ENCODE results near the gene RPGRIP1.

Gene RPGRIP1

GRCh38 chr14:21233457-21234076 lies 46.3 kb upstream of the RPGRIP1 start:
- Histone ChIP-seq H3K4me1 (ENCODE audit: control insufficient read depth, insufficient read depth, low read length) (no peaks in the 10 kb centered on the region), H3K9me3 (ENCODE audit: control insufficient read depth, insufficient read depth, low read depth, low read length) (no peaks in the 10 kb centered on the region), H3K4me3 (ENCODE audit: low read depth, low read length) (no peak overlapping the region), H3K36me3 (ENCODE audit: control insufficient read depth in 2 of 2, insufficient read depth in 1 of 2, low read length in 2 of 2) (peaks cover 71 to 95% of the 10 kb centered on the region in 2 experiments), H3K27ac (ENCODE audit: extremely low read depth, low read depth, low read length) (no peak overlapping the region)
- ChIA-PET POLR2A (interaction anchor here (0.9 kb wide), 1 partner anchor 18 kb away, joined by 3 read pairs; no protein-coding TSS in a partner anchor), CTCF (no interaction called here)
- TF ChIP-seq ZBTB26 (tag by site-specific recombination; optimal IDR thresholded peaks at IDR 0.05), result no peak
- TF ChIP-seq ZNF639 (tag by site-specific recombination; IDR thresholded peaks at IDR 0.05), result no peak
- TF ChIP-seq ZNF311 (tag by site-specific recombination; IDR thresholded peaks at IDR 0.05; ENCODE audit: borderline replicate concordance), result no peak
- no peak for TF ChIP-seq MYNN (tag by site-specific recombination; IDR thresholded peaks at IDR 0.05; ENCODE audit: borderline replicate concordance)
- peak; percentile 72 for TF ChIP-seq PRDM6 (tag by site-specific recombination; IDR thresholded peaks at IDR 0.05)
- TF ChIP-seq ZNF426 (tag by site-specific recombination; IDR thresholded peaks at IDR 0.05), result no peak
- no peak for TF ChIP-seq ZBTB48 (tag by site-specific recombination; IDR thresholded peaks at IDR 0.05)
- no peak for TF ChIP-seq MZF1 (tag by site-specific recombination; IDR thresholded peaks at IDR 0.05; ENCODE audit: borderline replicate concordance)
- no peak for TF ChIP-seq SCRT2 (tag by site-specific recombination; IDR thresholded peaks at IDR 0.05)
- no peak for TF ChIP-seq ZNF148 (tag by site-specific recombination; IDR thresholded peaks at IDR 0.05; ENCODE audit: borderline replicate concordance)
- peak; percentile 18; the same call in 1 of the 2 replicates for TF ChIP-seq ZNF654 (tag by site-specific recombination; IDR thresholded peaks at IDR 0.05; ENCODE audit: low read depth)
- TF ChIP-seq ZNF837 (tag by site-specific recombination; IDR thresholded peaks at IDR 0.05), result no peak
- 0 out of 2 replicates have a peak, but pooled peaks have one; percentile 19 for TF ChIP-seq ZNF660 (tag by site-specific recombination; IDR thresholded peaks at IDR 0.05)
- TF ChIP-seq ZBTB8A (tag by site-specific recombination; IDR thresholded peaks at IDR 0.05), result no peak
- TF ChIP-seq ZNF324 (tag by site-specific recombination; IDR thresholded peaks at IDR 0.05), result no peak
- no peak for TF ChIP-seq ZNF488 (tag by site-specific recombination; IDR thresholded peaks at IDR 0.05)
- 0 out of 2 replicates have a peak, but pooled peaks have one; percentile 14 for TF ChIP-seq PATZ1 (tag by site-specific recombination; IDR thresholded peaks at IDR 0.05)
- TF ChIP-seq ZNF366 (tag by site-specific recombination; conservative IDR thresholded peaks at IDR 0.05), result no peak
- no peak for TF ChIP-seq ZBTB49 (tag by site-specific recombination; IDR thresholded peaks at IDR 0.05; ENCODE audit: low read depth)
- no peak for TF ChIP-seq SP2 (tag by site-specific recombination; IDR thresholded peaks at IDR 0.05)
- TF ChIP-seq ZFP37 (tag by site-specific recombination; IDR thresholded peaks at IDR 0.05), result peak; percentile 74; the same call in 1 of the 2 replicates
- TF ChIP-seq ZFHX2 (tag by site-specific recombination; conservative IDR thresholded peaks at IDR 0.05), result no peak
